Choroid plexus epithelial cell (primary cell): ENCODE data around the gene INAFM2.

Experiments used
- DNase-seq: peaks from one replicate; pipeline ENCODE4 v3.0.0-alpha.2; 2010; ENCODE audit warnings: low read depth
- H3K4me3 ChIP-seq: 2 replicates; pipeline ENCODE4 v1.5.1; 2011; ENCODE audit warnings: low read depth, mild to moderate bottlenecking, control low read depth, low read length, moderate library complexity
- TF ChIP-seq, protein P1 (sequence below): conservative IDR thresholded peaks from 2 replicates; pipeline ENCODE4 v1.5.1; 2011; ENCODE audit warnings: low read depth, mild to moderate bottlenecking, control low read depth, inconsistent platforms, low read length, moderate library complexity

INAFM2 gene

DNA sequence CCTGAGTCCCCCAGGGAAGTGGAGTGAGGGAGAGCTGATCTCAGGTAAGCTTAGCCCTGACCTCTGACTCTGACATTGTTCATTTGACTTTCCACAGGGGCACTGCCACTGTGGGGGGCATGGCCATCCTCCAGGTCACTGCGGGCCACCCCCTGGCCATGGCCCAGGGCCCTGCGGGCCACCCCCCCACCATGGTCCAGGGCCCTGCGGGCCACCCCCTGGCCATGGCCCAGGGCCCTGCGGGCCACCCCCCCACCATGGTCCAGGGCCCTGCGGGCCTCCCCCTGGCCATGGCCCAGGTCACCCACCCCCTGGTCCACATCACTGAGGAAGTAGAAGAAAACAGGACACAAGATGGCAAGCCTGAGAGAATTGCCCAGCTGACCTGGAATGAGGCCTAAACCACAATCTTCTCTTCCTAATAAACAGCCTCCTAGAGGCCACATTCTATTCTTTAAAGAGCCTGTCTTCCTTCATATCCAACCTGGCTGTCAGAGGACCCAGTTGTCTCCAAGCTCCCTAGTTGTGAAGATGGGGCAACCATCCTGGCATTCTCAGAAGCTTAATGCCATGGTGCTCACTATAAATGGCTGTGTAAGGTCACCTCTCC, 32.6 kb downstream of the INAFM2 start:
- DNase-seq, result no peak
- TF ChIP-seq, protein P1, sequence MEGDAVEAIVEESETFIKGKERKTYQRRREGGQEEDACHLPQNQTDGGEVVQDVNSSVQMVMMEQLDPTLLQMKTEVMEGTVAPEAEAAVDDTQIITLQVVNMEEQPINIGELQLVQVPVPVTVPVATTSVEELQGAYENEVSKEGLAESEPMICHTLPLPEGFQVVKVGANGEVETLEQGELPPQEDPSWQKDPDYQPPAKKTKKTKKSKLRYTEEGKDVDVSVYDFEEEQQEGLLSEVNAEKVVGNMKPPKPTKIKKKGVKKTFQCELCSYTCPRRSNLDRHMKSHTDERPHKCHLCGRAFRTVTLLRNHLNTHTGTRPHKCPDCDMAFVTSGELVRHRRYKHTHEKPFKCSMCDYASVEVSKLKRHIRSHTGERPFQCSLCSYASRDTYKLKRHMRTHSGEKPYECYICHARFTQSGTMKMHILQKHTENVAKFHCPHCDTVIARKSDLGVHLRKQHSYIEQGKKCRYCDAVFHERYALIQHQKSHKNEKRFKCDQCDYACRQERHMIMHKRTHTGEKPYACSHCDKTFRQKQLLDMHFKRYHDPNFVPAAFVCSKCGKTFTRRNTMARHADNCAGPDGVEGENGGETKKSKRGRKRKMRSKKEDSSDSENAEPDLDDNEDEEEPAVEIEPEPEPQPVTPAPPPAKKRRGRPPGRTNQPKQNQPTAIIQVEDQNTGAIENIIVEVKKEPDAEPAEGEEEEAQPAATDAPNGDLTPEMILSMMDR, result no peak

DNA sequence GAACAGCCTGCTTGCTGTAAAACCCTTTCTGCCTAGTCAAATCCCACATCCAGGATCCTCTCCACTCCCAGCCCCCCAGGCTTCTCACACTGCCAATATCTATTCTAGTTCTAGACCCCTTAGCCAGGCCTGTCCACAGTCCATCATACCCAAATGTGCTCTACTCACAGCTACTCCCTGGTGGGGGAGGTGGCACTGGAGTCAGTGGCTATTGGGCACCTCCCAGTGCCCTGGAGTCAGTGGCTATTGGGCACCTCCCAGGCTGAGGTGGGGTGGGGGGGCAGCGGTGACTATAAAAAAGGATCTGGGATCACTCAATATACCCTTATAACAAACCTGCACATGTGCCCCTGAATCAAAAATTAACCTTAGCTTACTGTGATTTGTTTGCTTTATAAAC, 33.8 kb downstream of the INAFM2 start:
- TF ChIP-seq, protein P1, result no peak
- H3K4me3 ChIP-seq, result no peak overlapping the region
- DNase-seq, result no peak

More for the DNA sequence above, 32.6 kb downstream of the INAFM2 start:
- no peak overlapping the region for H3K4me3 ChIP-seq

DNA sequence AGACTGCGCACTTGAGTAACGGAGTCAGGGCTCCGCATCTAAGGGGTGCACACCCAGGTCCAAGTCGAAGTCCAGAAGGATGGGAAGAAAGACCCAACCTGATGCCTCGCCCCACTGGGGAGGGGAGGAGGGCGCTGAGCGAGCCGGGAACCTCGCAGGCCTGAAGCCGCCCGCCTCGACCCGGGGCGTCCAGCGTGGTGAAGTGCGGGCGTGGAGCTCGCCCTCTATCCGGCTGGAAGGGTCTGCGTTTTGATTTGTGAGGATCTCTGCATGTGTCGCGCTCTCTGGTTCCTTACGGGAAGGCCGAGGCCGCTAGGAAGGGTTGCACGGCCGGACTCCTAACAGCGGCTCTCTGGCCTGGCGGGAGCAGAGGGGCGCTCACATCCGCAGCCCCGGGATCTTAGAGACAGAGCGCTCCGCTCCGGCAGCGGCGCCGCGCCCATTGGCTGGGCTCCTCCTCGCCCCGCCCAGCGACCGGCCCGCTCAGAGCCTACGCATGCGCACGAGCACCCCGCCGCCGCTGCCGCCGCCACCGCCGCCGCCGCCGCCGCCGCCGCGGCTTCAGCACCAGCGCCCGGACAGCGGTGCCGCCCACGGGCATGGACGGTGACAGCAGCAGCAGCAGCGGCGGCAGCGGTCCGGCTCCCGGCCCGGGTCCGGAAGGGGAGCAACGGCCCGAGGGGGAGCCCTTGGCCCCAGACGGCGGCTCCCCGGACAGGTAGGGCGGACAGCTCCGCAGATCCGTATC, 34.4 kb downstream of the INAFM2 start, which contains the start of gene DISP2:
Gene DISP2 (plus strand): TSS at position 497 of the 748 bp plus-strand sequence. CDS start 103 bp downstream, at position 600.
- TF ChIP-seq, protein P1, result no peak
- H3K4me3 ChIP-seq, result peak within 1 kb of the TSS; percentile 58
- DNase-seq, result peak; percentile 77

DNA sequence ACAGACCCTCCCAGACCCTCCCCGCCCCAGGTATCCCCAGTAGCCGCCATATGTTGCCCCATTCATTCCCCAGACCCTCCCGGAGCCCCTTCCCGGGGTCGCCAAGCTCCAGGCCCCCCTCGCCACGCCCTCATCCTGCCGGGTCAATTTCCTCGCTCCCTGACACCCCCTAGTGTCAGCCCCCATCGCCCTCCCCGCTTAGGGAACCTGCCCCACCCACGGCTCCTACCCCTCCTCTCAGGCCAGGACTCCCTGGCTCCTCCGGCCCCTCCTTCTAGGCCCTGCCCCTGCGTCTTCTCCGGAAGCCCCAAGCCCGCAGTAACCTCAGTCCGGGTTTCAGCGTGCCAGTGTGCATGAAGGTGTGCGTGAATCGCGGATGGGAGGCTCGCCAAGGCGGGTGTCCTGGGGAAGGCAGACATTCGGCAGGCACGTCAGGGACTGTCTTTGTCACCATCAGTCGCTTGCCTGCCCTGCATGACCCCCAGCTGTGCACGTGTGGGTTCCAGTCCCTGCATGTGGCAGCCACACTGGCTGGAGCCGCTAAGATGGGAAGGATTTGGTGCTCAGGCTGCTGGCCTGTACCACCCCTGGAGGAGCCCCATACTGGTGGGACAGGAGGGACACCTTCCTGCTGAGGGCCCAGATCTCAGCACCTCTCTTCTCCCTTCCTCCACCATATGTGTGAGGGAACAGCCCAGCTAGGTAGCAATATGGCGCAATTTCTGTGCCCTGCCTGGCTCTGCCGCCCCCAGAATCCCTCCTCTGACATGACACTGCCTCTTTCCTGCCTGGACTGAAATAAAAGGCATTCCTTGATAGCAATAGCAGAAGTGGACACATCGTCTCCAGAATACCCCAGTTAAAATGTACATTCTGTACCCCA, 35.2 kb downstream of the INAFM2 start:
- TF ChIP-seq, protein P1, result no peak
- peak overlapping the region; percentile 58 for H3K4me3 ChIP-seq
- DNase-seq, result no peak

DNA sequence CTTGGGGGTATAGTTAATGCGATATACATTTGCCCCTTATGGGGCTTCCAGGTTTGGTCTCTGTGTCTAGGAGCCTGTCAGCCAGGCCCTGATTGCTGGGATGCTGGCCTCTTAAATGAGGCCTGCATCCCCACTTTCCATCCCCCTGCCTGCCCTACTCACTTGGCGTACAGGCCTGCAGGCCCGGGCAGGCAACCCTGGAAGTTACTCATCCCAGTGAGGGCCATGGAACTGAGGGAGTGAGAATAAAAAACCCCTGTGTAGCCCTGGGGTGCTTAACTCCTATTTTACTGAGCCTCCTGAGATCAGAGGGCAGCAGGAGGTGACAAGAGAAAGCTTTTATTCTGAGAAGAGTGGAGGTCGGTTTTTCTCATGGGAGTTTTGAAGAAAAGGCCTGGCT, 36.5 kb downstream of the INAFM2 start:
- TF ChIP-seq, protein P1, result no peak
- H3K4me3 ChIP-seq, result no peak overlapping the region
- DNase-seq, result no peak

DNA sequence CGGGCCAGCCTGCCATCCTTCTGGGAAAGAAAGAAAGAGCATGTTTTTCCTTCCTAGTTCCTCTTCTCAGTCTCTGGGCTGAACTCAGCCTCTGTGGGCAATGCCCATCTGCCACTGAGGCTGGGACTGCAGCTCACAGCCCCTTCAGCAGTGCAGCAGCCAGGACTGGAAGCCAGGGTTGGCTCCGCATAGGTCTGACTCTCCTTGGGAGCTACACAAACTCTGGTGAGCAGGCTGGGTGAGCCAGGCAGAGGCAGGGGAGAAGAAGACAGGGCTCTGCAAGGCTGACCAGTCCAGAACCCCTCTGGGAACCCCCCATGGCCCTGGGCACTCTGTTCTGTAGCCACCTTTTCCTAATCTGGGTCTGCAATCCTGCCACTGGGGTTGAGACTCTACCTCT, 38.1 kb downstream of the INAFM2 start:
- H3K4me3 ChIP-seq, result no peak overlapping the region
- TF ChIP-seq, protein P1, result no peak
- DNase-seq, result no peak
